Nephron (organoid): ENCODE measurements around the gene IRF2BPL.

Experiments
- H3K27ac Mint-ChIP-seq, 3 experiments: 2 replicates each; pipeline ENCODE4 v1.8.0; 2020; ENCODE audit warnings: mixed read lengths in 3 of 3, mild to moderate bottlenecking in 2 of 3, moderate library complexity in 1 of 3
- H3K27me3 Mint-ChIP-seq: 2 replicates; pipeline ENCODE4 v1.8.0; 2021; ENCODE audit warnings: low read depth, mild to moderate bottlenecking, moderate library complexity, mixed read lengths
- H3K36me3 Mint-ChIP-seq: 2 replicates; pipeline ENCODE4 v1.8.0; 2020; ENCODE audit warnings: low read depth, mixed read lengths
- H3K4me1 Mint-ChIP-seq: 2 replicates; pipeline ENCODE4 v1.8.0; 2020; ENCODE audit warnings: mixed read lengths
- H3K4me3 Mint-ChIP-seq, 3 experiments: 2 replicates each; pipeline ENCODE4 v1.8.0; 2020; ENCODE audit warnings: mild to moderate bottlenecking in 3 of 3, mixed read lengths in 3 of 3, moderate library complexity in 2 of 3
- H3K9me3 Mint-ChIP-seq: 2 replicates; pipeline ENCODE4 v1.8.0; 2020; ENCODE audit warnings: mixed read lengths
- CTCF ChIP-seq, 3 experiments: fragments of 200-600 bp; sonication (generic); IDR thresholded peaks; one replicate each; pipeline ENCODE4 v1.5.0; 2021; ENCODE audit warnings: antibody characterized with exemption in 3 of 3; ENCODE audit not compliant: unreplicated experiment in 3 of 3

IRF2BPL gene

GRCh38 chr14:77007183-77007974, 21.1 kb downstream of the IRF2BPL start:
- Mint-ChIP-seq H3K27me3 (peaks cover 3% of the 10 kb centered on the region), H3K27ac (peak overlapping the region; percentile 78 to 97 (median 92)), H3K36me3 (no peaks in the 10 kb centered on the region), H3K4me3 (peak overlapping the region in 1 of 3 experiments; percentile 37), H3K9me3 (no peaks in the 10 kb centered on the region), H3K4me1 (peaks cover 58% of the 10 kb centered on the region)
- no peak for TF ChIP-seq CTCF (IDR thresholded peaks at IDR 0.05; ENCODE audit: unreplicated experiment in 3 of 3)

- Mint-ChIP-seq H3K4me3 (no peak overlapping the region), H3K27me3 (peaks cover 3% of the 10 kb centered on the region), H3K4me1 (peaks cover 53% of the 10 kb centered on the region), H3K27ac (peak overlapping the region; percentile 74 to 82 (median 81)), H3K9me3 (no peaks in the 10 kb centered on the region), H3K36me3 (no peaks in the 10 kb centered on the region)
- no peak for TF ChIP-seq CTCF (IDR thresholded peaks at IDR 0.05; ENCODE audit: unreplicated experiment in 3 of 3)
Measured at GRCh38 chr14:77006132-77006531, 22.4 kb downstream of the IRF2BPL start.

- peaks cover 3% of the 10 kb centered on the region for H3K27me3 Mint-ChIP-seq
- H3K4me1 Mint-ChIP-seq, result peaks cover 59% of the 10 kb centered on the region
- H3K36me3 Mint-ChIP-seq, result no peaks in the 10 kb centered on the region
- no peak overlapping the region for H3K4me3 Mint-ChIP-seq
- H3K9me3 Mint-ChIP-seq, result no peaks in the 10 kb centered on the region
- no peak for TF ChIP-seq CTCF (IDR thresholded peaks at IDR 0.05; ENCODE audit: unreplicated experiment in 3 of 3)
- H3K27ac Mint-ChIP-seq, result peak overlapping the region; percentile 74 to 82 (median 81)
Measured at GRCh38 chr14:77005559-77005958, 22.9 kb downstream of the IRF2BPL start.

GRCh38 chr14:77004711-77005460, 23.6 kb downstream of the IRF2BPL start:
- TF ChIP-seq CTCF (IDR thresholded peaks at IDR 0.05; ENCODE audit: unreplicated experiment in 3 of 3), result no peak
- Mint-ChIP-seq H3K27ac (peak overlapping the region; percentile 74 to 82 (median 81)), H3K9me3 (no peaks in the 10 kb centered on the region), H3K4me3 (no peak overlapping the region), H3K27me3 (peaks cover 3% of the 10 kb centered on the region), H3K36me3 (no peaks in the 10 kb centered on the region), H3K4me1 (peaks cover 62% of the 10 kb centered on the region)

- H3K36me3 Mint-ChIP-seq, result no peaks in the 10 kb centered on the region
- H3K4me3 Mint-ChIP-seq, result no peak overlapping the region
- H3K9me3 Mint-ChIP-seq, result no peaks in the 10 kb centered on the region
- peak overlapping the region; percentile 59 to 82 (median 74) for H3K27ac Mint-ChIP-seq
- H3K27me3 Mint-ChIP-seq, result peaks cover 3% of the 10 kb centered on the region
- peaks cover 62% of the 10 kb centered on the region for H3K4me1 Mint-ChIP-seq
- no peak for TF ChIP-seq CTCF (IDR thresholded peaks at IDR 0.05; ENCODE audit: unreplicated experiment in 3 of 3)
Measured at GRCh38 chr14:77003960-77004710, 24.4 kb downstream of the IRF2BPL start.
